ENCODE results near the gene GALNS. TPM values are rescaled to one million over a fixed set of nuclear protein-coding genes. Genes with fewer than 3 reads are reported as not detected.

Gene GALNS
- total RNA-seq, 1 experiment from 2014 or later, result 20.0 TPM

- DNase-seq (ENCODE audit: extremely low read depth, low read depth), result no peak
Observed at GRCh38 chr16:88877564-88878289, 21.0 kb upstream of the GALNS start.

GRCh38 chr16:88876942-88877526, 20.3 kb upstream of the GALNS start:
- DNase-seq (ENCODE audit: extremely low read depth, low read depth), result no peak

- no peak for DNase-seq (ENCODE audit: extremely low read depth, low read depth)
Observed at GRCh38 chr16:88875703-88876234, 19.0 kb upstream of the GALNS start.

- DNase-seq (ENCODE audit: extremely low read depth, low read depth), result no peak
Observed at GRCh38 chr16:88874938-88875599, 18.3 kb upstream of the GALNS start.

- no peak for DNase-seq (ENCODE audit: extremely low read depth, low read depth)
Observed at GRCh38 chr16:88872650-88873331, 16.0 kb upstream of the GALNS start.

- no peak for DNase-seq (ENCODE audit: extremely low read depth, low read depth)
Observed at GRCh38 chr16:88871730-88872416, 15.1 kb upstream of the GALNS start.

- no peak for DNase-seq (ENCODE audit: extremely low read depth, low read depth)
Observed at GRCh38 chr16:88871349-88871702, 14.6 kb upstream of the GALNS start.

GRCh38 chr16:88870608-88871348, 14.0 kb upstream of the GALNS start:
- DNase-seq (ENCODE audit: extremely low read depth, low read depth), result no peak

GRCh38 chr16:88869673-88869980, 12.9 kb upstream of the GALNS start:
- DNase-seq (ENCODE audit: extremely low read depth, low read depth), result no peak

- DNase-seq (ENCODE audit: extremely low read depth, low read depth), result no peak
Observed at GRCh38 chr16:88868974-88869672, 12.4 kb upstream of the GALNS start.

GRCh38 chr16:88867581-88868246, 11.0 kb upstream of the GALNS start:
- DNase-seq (ENCODE audit: extremely low read depth, low read depth), result no peak

GRCh38 chr16:88866151-88866920, 9.6 kb upstream of the GALNS start, which contains the start of gene PABPN1L:
Gene PABPN1L (minus strand): TSS chr16:88866660. CDS start chr16:88866606, 54 bp downstream.
- no peak for DNase-seq (ENCODE audit: extremely low read depth, low read depth)

GRCh38 chr16:88865742-88866141, 9.0 kb upstream of the GALNS start:
- no peak for DNase-seq (ENCODE audit: extremely low read depth, low read depth)

GRCh38 chr16:88865310-88865709, 8.6 kb upstream of the GALNS start:
- no peak for DNase-seq (ENCODE audit: extremely low read depth, low read depth)

GRCh38 chr16:88864521-88864920, 7.8 kb upstream of the GALNS start:
- DNase-seq (ENCODE audit: extremely low read depth, low read depth), result no peak

- no peak for DNase-seq (ENCODE audit: extremely low read depth, low read depth)
Observed at GRCh38 chr16:88864099-88864498, 7.4 kb upstream of the GALNS start.

- DNase-seq (ENCODE audit: extremely low read depth, low read depth), result no peak
Observed at GRCh38 chr16:88863426-88863825, 6.7 kb upstream of the GALNS start.

- DNase-seq (ENCODE audit: extremely low read depth, low read depth), result no peak
Observed at GRCh38 chr16:88862968-88863367, 6.2 kb upstream of the GALNS start.
